K562 (cell line): ENCODE results near the gene IRS2. TPM values are rescaled to one million over a fixed set of nuclear protein-coding genes. Genes with fewer than 3 reads are reported as not detected.

Experiments
- ATAC-seq: fragments of 200-7000 bp; cut with Tn5 transposase; 3 replicates; pipeline ENCODE4 v1.9.1; 2020; ENCODE audit warnings: moderate library complexity
- BruUV-seq: library from RNA; stranded (reverse); fragments of 400-500 nt; replicated peaks from 2 replicates; lab custom pipeline; 2021; lab: Mats Ljungman, UMichigan
- CTCF ChIA-PET: fragments of 300-600 bp; formaldehyde crosslinking; extraction: SDS; loops from one replicate; lab custom pipeline; 2021; ENCODE audit warnings: low intra/inter-chr PET ratio; lab: Yijun Ruan, JAX
- POLR2A ChIA-PET: fragments of 300-600, 350-650 bp; sonication (Branson Sonifier 250); formaldehyde crosslinking; extraction: SDS; loops from one replicate; lab custom pipeline; 2021; ENCODE audit warnings: antibody characterized with exemption, inconsistent platforms; lab: Yijun Ruan, JAX
- DNase-seq, 4 experiments: peaks; one replicate each; pipeline versions ENCODE4 v3.0.0 to v3.0.0-alpha.2; 2011 to 2018; ENCODE audit warnings: low spot score in 3 of 4, mixed read lengths in 3 of 4; ENCODE audit errors: extremely low read depth in 1 of 4
- FAIRE-seq: peaks from 2 replicates; lab custom pipeline; 2011; peaks lifted over from hg19 to GRCh38; lab: Jason Lieb, UNC
- H2AFZ ChIP-seq: 2 replicates; pipeline ENCODE4 v1.6.0; 2011; ENCODE audit warnings: low read depth, low read length, control low read depth, inconsistent platforms
- H3K27ac ChIP-seq: fragments of 200-600 bp; 3 replicates; pipeline ENCODE4 v1.8.0; 2011; ENCODE audit warnings: low read depth, mild to moderate bottlenecking, control low read depth, inconsistent platforms, low read length, moderate library complexity, mixed read lengths; ENCODE audit errors: extremely low read depth
- H3K27me3 ChIP-seq, 2 experiments: fragments of 300-600 bp in 1 of 2; 2 replicates in 1 of 2; 3 replicates in 1 of 2; pipeline versions ENCODE4 v1.6.0 to v1.8.0; 2011; ENCODE audit warnings: inconsistent platforms in 2 of 2, low read length in 2 of 2, mild to moderate bottlenecking in 1 of 2, mixed read lengths in 1 of 2, moderate library complexity in 1 of 2; ENCODE audit not compliant: control insufficient read depth in 2 of 2, insufficient read depth in 2 of 2
- H3K36me3 ChIP-seq: fragments of 300-600 bp; 3 replicates; pipeline ENCODE4 v1.8.0; 2011; ENCODE audit warnings: mild to moderate bottlenecking, low read length, inconsistent platforms; ENCODE audit not compliant: control insufficient read depth, insufficient read depth
- H3K4me1 ChIP-seq, 2 experiments: fragments of 200-600 bp in 1 of 2; replicated peaks in 1 of 2; 2 replicates in 1 of 2; 3 replicates in 1 of 2; pipeline versions ENCODE4 v1.5.1 to v1.8.0; 2011; ENCODE audit warnings: inconsistent platforms in 2 of 2, low read length in 2 of 2, mild to moderate bottlenecking in 1 of 2, mixed read lengths in 1 of 2, moderate library complexity in 1 of 2; ENCODE audit not compliant: control insufficient read depth in 2 of 2, insufficient read depth in 2 of 2
- H3K4me2 ChIP-seq: 2 replicates; pipeline ENCODE4 v1.6.1; 2011; ENCODE audit warnings: low read length, control low read depth, inconsistent platforms, mixed read lengths; ENCODE audit not compliant: insufficient read depth
- H3K4me3 ChIP-seq: fragments of 200-600 bp; sonication (generic), shearing (Covaris generic); 2 replicates; pipeline ENCODE4 v1.5.1; 2016; ENCODE audit warnings: control low read depth, inconsistent platforms
- H3K79me2 ChIP-seq: fragments of 200-600 bp; 3 replicates; pipeline ENCODE4 v1.8.0; 2011; ENCODE audit warnings: low read length, inconsistent platforms; ENCODE audit not compliant: control insufficient read depth, insufficient read depth
- H3K9ac ChIP-seq, 2 experiments: 2 replicates each; pipeline versions ENCODE4 v1.6.0 to v1.6.1; 2011; ENCODE audit warnings: low read depth in 2 of 2, low read length in 2 of 2, control low read depth in 1 of 2, inconsistent platforms in 1 of 2, mild to moderate bottlenecking in 1 of 2, mixed read lengths in 1 of 2; ENCODE audit not compliant: insufficient read depth in 1 of 2
- H3K9me1 ChIP-seq: one replicate; pipeline ENCODE4 v1.6.0; 2011; ENCODE audit warnings: inconsistent platforms, mild to moderate bottlenecking, low read length, moderate library complexity; ENCODE audit not compliant: control insufficient read depth, insufficient read depth
- H3K9me3 ChIP-seq: replicated peaks from 2 replicates; pipeline ENCODE4 v1.5.1; 2011; ENCODE audit warnings: low read depth, low read length, inconsistent platforms; ENCODE audit not compliant: control insufficient read depth, insufficient read depth
- H4K20me1 ChIP-seq: replicated peaks from 2 replicates; pipeline ENCODE4 v1.6.1; 2011; ENCODE audit warnings: low read length, inconsistent platforms, mixed read lengths; ENCODE audit not compliant: control insufficient read depth, insufficient read depth
- POLR3A ChIP-seq: IDR thresholded peaks from 2 replicates; pipeline ENCODE4 v1.6.1; 2011; ENCODE audit warnings: borderline replicate concordance, mild to moderate bottlenecking, moderate library complexity; ENCODE audit not compliant: insufficient read length, insufficient read depth; ENCODE audit errors: extremely low read depth
- TBP ChIP-seq: optimal IDR thresholded peaks from 2 replicates; pipeline ENCODE3; 2011; ENCODE audit warnings: low read depth, low read length, improper control_type of control experiment
- YBX1 ChIP-seq: fragments of 450-650 bp; IDR thresholded peaks from 2 replicates; pipeline ENCODE4 v1.7.1; 2016; ENCODE audit warnings: mild to moderate bottlenecking
- WGBS: fragments of 100-300 bp; shearing (Covaris generic); methylation state at CpG from one replicate; pipeline ENCODE4 v1.1.6; 2016; ENCODE audit warnings: low coverage, mixed read lengths; ENCODE audit not compliant: insufficient coverage; ENCODE audit errors: missing lambda C conversion rate; 5-methylcytosine and 5-hydroxymethylcytosine counted together
- in situ Hi-C: fragments of 300-500 bp; cut with MboI; formaldehyde crosslinking; loops from 4 replicates; pipeline ENCODE4 v1.15.0; 2018; ENCODE audit warnings: inconsistent platforms, mixed read lengths
- intact Hi-C: fragments of 100-400 bp; cut with micrococcal nuclease; formaldehyde crosslinking; loops from 2 replicates; pipeline ENCODE4 v1.14.2; 2022
- polyA plus RNA-seq, 8 experiments: library from polyadenylated mRNA; depleted of rRNA in 4 of 8; stranded (reverse) in 5 of 8; unstranded in 3 of 8; fragments of >200 nt; fragmentation: Nextera tagmentation in 2 of 8; fragmentation: Illumina TruSeq in 1 of 8; extraction: Ambion mirVana in 2 of 8; extraction: Trizol in 1 of 8; gene quantifications; 2 replicates each; pipeline versions ENCODE4 v1.2.1 to v1.2.3, GENCODE V29; 2011 to 2014; ENCODE audit warnings: inconsistent platforms in 1 of 8, missing spikeins in 1 of 8
- total RNA-seq, 7 experiments: library from RNA; depleted of rRNA in 6 of 7; stranded (reverse); fragments of >200 nt in 6 of 7; fragmentation: Illumina TruSeq in 2 of 7; extraction: Trizol in 2 of 7; gene quantifications; 2 replicates each; pipeline versions ENCODE4 v1.2.1 to v1.2.3, GENCODE V29; 2011 to 2021; ENCODE audit warnings: low replicate concordance in 1 of 7
- TF ChIP-seq, protein P1 (sequence below), 2 experiments: fragments of 450-650 bp in 1 of 2; IDR thresholded peaks; 2 replicates each; pipeline ENCODE4 v1.6.1; 2011 to 2017; ENCODE audit warnings: low read depth in 2 of 2, antibody characterized with exemption in 1 of 2, borderline replicate concordance in 1 of 2, low read length in 1 of 2, mild to moderate bottlenecking in 1 of 2, mixed read lengths in 1 of 2; ENCODE audit not compliant: control insufficient read depth in 1 of 2
- TF ChIP-seq, protein P2 (sequence below): fragments of 250-450 bp; sonication (Bioruptor Pico); IDR thresholded peaks from 2 replicates; pipeline ENCODE4 v1.8.0; 2022; ENCODE audit warnings: inconsistent platforms, mild to moderate bottlenecking, moderate library complexity, borderline replicate concordance

Gene IRS2
- total and polyA plus RNA-seq, 9 of the 15 experiments (the other 6 are each of a cell fraction or from before 2014, with no cell fraction given), result 0.36 to 4.6 (median 0.63) TPM

DNA sequence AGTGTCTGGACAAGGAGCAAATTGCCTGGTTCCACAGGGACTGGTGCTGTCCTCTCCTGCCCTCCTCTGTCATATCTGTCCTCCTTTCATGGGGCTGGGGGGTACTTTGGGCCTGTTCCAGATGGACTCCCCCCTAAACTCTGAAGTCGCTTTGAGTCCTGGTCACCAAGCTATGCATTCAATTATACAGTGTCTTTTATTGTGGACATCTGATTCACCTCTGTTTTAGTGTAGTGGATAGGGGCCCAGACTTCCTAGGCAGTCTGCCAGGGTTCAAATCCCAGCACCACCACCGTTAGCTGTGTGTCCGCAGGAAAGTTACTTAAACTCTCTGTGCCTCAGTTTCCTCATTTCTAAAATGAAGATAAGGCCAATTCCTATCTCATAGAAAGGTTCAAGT is 21.0 kb upstream of the IRS2 start:
- Histone ChIP-seq H4K20me1 (no peaks in the 10 kb centered on the region), H3K9ac (no peak overlapping the region), H3K27me3 (peaks cover 18 to 64% of the 10 kb centered on the region in 2 experiments), H3K36me3 (no peaks in the 10 kb centered on the region), H3K9me3 (no peaks in the 10 kb centered on the region; the same call in 1 of the 2 replicates), H3K4me3 (no peak overlapping the region), H3K4me2 (no peak overlapping the region), H3K9me1 (no peaks in the 10 kb centered on the region), H3K4me1 (no peaks in the 10 kb centered on the region), H3K27ac (no peak overlapping the region), H2AFZ (no peak overlapping the region), H3K79me2 (no peaks in the 10 kb centered on the region)
- no TSS peak for BruUV-seq
- CTCF ChIA-PET, result no interaction called here
- POLR2A ChIA-PET, result interaction anchor here (0.7 kb wide), 1 partner anchor 52 kb away, joined by 3 read pairs; no protein-coding TSS in a partner anchor
- TF ChIP-seq YBX1 (no peak), POLR3A (peak; percentile 59), TBP (peak; percentile 62)
- TF ChIP-seq, protein P1, sequence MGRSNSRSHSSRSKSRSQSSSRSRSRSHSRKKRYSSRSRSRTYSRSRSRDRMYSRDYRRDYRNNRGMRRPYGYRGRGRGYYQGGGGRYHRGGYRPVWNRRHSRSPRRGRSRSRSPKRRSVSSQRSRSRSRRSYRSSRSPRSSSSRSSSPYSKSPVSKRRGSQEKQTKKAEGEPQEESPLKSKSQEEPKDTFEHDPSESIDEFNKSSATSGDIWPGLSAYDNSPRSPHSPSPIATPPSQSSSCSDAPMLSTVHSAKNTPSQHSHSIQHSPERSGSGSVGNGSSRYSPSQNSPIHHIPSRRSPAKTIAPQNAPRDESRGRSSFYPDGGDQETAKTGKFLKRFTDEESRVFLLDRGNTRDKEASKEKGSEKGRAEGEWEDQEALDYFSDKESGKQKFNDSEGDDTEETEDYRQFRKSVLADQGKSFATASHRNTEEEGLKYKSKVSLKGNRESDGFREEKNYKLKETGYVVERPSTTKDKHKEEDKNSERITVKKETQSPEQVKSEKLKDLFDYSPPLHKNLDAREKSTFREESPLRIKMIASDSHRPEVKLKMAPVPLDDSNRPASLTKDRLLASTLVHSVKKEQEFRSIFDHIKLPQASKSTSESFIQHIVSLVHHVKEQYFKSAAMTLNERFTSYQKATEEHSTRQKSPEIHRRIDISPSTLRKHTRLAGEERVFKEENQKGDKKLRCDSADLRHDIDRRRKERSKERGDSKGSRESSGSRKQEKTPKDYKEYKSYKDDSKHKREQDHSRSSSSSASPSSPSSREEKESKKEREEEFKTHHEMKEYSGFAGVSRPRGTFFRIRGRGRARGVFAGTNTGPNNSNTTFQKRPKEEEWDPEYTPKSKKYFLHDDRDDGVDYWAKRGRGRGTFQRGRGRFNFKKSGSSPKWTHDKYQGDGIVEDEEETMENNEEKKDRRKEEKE (IDR thresholded peaks at IDR 0.05; ENCODE audit: borderline replicate concordance in 1 of 2, control insufficient read depth in 1 of 2, low read depth in 2 of 2, low read length in 1 of 2), result no peak
- TF ChIP-seq, protein P2, sequence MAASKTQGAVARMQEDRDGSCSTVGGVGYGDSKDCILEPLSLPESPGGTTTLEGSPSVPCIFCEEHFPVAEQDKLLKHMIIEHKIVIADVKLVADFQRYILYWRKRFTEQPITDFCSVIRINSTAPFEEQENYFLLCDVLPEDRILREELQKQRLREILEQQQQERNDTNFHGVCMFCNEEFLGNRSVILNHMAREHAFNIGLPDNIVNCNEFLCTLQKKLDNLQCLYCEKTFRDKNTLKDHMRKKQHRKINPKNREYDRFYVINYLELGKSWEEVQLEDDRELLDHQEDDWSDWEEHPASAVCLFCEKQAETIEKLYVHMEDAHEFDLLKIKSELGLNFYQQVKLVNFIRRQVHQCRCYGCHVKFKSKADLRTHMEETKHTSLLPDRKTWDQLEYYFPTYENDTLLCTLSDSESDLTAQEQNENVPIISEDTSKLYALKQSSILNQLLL (CRISPR knock-in tag), result no peak
- in situ Hi-C loops, result no loop called here
- ATAC-seq (no peak), DNase-seq (no peak), FAIRE-seq (no peak)
- WGBS, result 0% methylated on average over 3 of the region's 3 CpGs
- intact Hi-C loops, result no loop called here
